Measurements from ENCODE around the gene IL1RL2.
A peak's percentile ranks its signal among the peaks of the same experiment; 100 is the strongest.

The IL1RL2 gene

DNA sequence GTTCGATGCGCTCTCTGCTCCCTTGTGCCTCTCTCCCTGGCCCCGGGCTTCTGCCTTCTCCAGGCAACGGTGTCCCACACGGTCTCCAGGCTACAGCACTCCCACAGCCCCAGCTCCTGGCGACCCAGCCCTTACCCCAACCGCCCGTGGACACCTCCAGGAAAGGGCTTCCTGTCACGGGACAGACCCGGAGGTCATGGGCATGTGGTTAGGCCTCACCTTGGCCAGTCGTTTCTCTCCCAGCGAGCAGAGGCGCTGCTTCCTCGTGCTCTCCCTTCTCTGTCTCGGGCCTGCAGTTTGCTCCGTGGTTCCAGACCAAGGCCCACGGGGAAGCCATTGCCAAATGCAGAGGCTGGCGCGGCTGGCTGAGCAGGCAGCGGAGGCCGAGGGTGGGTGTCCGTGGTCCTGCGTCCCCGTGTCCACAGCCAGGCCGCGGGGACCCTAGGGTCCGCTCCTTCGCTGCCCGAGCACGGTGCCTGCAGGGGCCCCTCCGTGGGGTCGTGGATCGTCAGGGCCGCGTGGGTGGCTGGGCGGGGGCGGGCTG is 63.5 kb downstream of the IL1RL2 start:
- Mint-ChIP-seq H3K27me3 (peaks cover 11% of the 10 kb centered on the region), H3K4me1 (peaks cover 41% of the 10 kb centered on the region), H3K4me3 (no peak overlapping the region), H3K9me3 (peaks cover 5% of the 10 kb centered on the region), H3K27ac (no peak overlapping the region), H3K36me3 (peaks cover 10% of the 10 kb centered on the region)
- CTCF ChIA-PET, result interaction anchor here (0.7 to 4.9 kb wide), 9 partner anchors 9 to 365 kb away, joined by 3 to 63 read pairs (median 10); partner anchors contain the start of gene IL18R1
- no peak for DNase-seq

DNA sequence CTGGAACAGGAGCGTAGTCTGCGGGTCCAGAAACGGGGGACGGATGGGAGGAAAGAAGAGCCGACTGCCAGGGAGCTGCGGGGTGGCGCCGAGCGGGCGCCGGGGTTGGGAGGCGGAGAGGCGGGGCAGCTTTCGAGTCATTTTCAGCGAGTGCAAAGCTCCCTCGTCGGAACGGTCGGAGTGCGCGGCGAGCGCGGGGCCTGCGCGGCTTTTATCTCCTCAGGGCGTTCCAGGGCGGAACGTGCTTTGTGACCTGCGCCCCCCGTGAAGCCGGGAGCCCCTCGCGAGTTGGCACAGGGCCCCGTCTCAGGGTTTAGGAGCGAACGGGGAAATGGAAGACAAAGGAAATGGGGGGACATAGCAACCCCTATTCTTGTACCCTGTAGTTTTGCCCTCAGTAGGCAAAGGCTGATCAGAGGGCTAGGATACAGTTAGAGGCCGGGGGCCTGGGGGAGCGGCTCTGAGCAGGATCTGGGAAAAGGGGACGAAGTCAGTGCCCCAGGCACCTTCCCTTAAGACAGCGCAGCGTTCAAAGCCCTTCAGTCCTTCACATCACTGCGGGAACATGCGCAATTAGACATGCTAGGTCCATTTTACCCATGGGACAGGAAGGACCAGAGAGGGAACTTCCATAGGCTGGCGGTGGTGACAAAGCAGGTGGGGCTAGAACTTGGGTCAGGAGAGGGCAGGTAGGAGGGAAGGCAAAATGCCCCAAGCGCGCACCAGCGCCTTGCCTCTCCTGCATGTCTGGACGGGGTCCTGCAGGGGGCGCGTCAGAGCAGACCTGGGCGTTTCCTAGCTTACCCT is 64.4 kb downstream of the IL1RL2 start:
- peaks cover 7% of the 10 kb centered on the region for H3K9me3 Mint-ChIP-seq
- peaks cover 11% of the 10 kb centered on the region for H3K27me3 Mint-ChIP-seq
- H3K4me1 Mint-ChIP-seq, result peaks cover 45% of the 10 kb centered on the region
- DNase-seq, result peak; percentile 67
- peak overlapping the region; percentile 73 for H3K4me3 Mint-ChIP-seq
- H3K36me3 Mint-ChIP-seq, result peaks cover 12% of the 10 kb centered on the region
- H3K27ac Mint-ChIP-seq, result peak overlapping the region; percentile 78
- CTCF ChIA-PET, result interaction anchor here (0.6 to 4.9 kb wide), 28 partner anchors 9 to 910 kb away, joined by 3 to 63 read pairs (median 4); partner anchors contain the start of gene IL18R1

DNA sequence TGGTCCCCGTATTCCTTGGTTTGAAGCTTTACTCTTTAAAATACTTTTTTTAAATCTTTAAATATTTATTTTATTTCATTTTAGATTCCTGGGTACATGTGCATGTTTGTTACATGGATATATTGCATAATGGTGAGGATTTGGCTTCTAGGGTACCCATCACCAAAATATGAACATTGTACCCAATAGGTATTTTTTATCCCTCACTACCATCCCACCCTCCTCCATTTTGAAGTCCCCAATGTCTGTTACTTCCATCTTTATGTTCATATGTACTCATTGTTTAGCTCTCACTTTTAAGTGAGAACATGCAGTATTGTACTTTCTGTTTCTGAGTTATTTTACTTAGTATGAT is 65.0 kb downstream of the IL1RL2 start:
- CTCF ChIA-PET, result interaction anchor here (0.6 to 4.9 kb wide), 25 partner anchors 9 to 910 kb away, joined by 3 to 63 read pairs (median 4); partner anchors contain the start of gene IL18R1
- DNase-seq, result no peak
- peaks cover 51% of the 10 kb centered on the region for H3K4me1 Mint-ChIP-seq
- peaks cover 8% of the 10 kb centered on the region for H3K9me3 Mint-ChIP-seq
- peaks cover 11% of the 10 kb centered on the region for H3K27me3 Mint-ChIP-seq
- H3K27ac Mint-ChIP-seq, result no peak overlapping the region
- peaks cover 13% of the 10 kb centered on the region for H3K36me3 Mint-ChIP-seq
- no peak overlapping the region for H3K4me3 Mint-ChIP-seq

DNA sequence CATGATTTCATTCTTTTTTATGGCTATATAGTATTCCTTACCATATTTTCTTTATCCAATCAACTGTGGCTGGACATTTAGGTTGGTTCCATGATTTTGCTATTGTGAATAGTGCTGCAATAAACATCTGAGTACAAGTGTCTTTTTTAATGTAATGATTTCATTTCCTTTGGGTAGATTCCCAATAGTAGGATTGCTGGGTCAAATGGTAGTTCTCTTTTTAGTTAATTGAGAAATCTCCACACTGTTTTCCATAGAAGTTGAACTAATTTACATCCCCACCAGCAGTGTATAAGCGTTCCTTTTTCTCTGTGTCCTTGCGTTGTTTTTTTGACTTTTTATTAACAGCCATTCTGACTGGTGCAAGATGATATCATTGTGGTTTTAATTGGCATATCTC is 65.4 kb downstream of the IL1RL2 start:
- CTCF ChIA-PET, result interaction anchor here (0.6 to 4.9 kb wide), 25 partner anchors 8 to 909 kb away, joined by 3 to 63 read pairs (median 4); partner anchors contain the start of gene IL18R1
- DNase-seq, result no peak
- H3K4me3 Mint-ChIP-seq, result no peak overlapping the region
- peaks cover 11% of the 10 kb centered on the region for H3K9me3 Mint-ChIP-seq
- H3K27ac Mint-ChIP-seq, result no peak overlapping the region
- peaks cover 55% of the 10 kb centered on the region for H3K4me1 Mint-ChIP-seq
- peaks cover 11% of the 10 kb centered on the region for H3K27me3 Mint-ChIP-seq
- peaks cover 16% of the 10 kb centered on the region for H3K36me3 Mint-ChIP-seq

DNA sequence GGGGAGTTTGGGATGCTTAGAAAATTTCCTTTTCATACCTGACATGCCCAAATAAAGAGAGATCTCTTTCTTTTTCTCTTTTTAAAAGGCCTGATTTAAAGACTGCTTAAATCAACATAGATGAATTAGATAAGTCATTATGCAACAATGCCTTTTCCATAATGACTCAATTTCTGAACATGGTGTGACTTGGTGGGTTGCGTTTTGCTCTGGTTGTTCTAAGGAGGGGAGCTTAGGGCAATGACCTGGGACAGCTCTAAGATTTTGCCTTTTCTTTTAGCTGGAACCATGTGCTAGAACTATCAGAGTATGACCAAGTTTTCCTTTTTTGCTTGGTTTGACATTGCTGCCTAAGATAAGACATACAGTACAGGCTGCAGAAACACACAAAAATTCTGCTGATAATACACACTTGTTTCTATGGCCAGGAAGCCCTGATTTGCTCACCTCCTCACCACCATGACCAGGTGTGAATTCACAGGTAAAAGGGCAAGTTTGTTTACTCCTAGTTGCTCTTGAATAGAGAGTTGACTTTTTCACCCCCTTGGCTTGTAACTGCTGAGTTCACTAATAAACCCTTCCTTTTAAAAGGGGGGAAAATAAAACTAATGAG is 66.4 kb downstream of the IL1RL2 start:
- CTCF ChIA-PET, result interaction anchor here (1.0 to 4.9 kb wide), 14 partner anchors 11 to 195 kb away, joined by 3 to 63 read pairs (median 6); partner anchors contain the start of gene IL18R1
- H3K27ac Mint-ChIP-seq, result peak overlapping the region; percentile 0
- H3K4me3 Mint-ChIP-seq, result no peak overlapping the region
- H3K9me3 Mint-ChIP-seq, result peaks cover 19% of the 10 kb centered on the region
- peaks cover 65% of the 10 kb centered on the region for H3K4me1 Mint-ChIP-seq
- H3K36me3 Mint-ChIP-seq, result peaks cover 23% of the 10 kb centered on the region
- no peak for DNase-seq
- peaks cover 11% of the 10 kb centered on the region for H3K27me3 Mint-ChIP-seq

DNA sequence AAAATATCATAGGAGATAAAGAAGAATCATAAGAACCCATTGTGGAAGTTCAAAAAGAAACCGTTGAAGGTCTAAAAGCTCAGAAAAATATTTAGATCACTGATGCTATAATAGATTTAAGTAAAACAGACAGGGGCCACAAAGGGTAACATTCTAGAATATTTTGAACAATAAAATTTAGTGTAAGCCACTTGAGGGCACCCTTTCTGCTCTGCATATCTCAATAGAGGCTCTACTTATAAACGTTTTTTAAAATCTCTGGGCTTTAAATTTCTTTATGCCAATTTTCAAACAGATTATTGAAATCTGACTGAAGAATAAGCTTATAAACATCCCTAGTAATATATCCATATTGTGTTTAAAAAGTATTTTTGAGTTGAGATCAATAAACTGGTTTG is 66.9 kb downstream of the IL1RL2 start:
- Mint-ChIP-seq H3K27me3 (peaks cover 11% of the 10 kb centered on the region), H3K27ac (peak overlapping the region; percentile 0), H3K36me3 (peaks cover 28% of the 10 kb centered on the region), H3K9me3 (peaks cover 24% of the 10 kb centered on the region), H3K4me3 (no peak overlapping the region), H3K4me1 (peaks cover 70% of the 10 kb centered on the region)
- CTCF ChIA-PET, result interaction anchor here (0.6 to 4.9 kb wide), 14 partner anchors 13 to 248 kb away, joined by 3 to 63 read pairs (median 5); partner anchors contain the start of gene IL18R1
- no peak for DNase-seq

DNA sequence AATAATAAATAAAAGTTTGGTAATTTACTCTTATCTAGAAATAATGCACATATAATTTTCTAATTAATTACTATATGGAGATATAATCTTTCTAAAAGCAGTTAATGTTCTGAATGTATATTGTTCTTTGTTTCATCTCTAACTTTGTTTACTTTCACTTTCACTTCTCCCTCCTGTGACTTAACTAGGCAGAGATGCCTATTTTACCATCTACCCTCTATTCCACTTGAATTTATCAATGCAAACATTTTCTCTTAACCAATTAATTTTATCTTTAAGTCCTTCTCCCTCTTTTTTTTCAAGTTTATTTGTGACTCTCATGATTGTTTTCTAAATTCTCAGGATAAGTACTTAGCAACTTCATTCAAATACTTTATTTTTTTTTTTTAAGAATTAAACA is 69.5 kb downstream of the IL1RL2 start:
- peaks cover 33% of the 10 kb centered on the region for H3K9me3 Mint-ChIP-seq
- CTCF ChIA-PET, result interaction anchor here (0.6 to 1.3 kb wide), 2 partner anchors 16 to 191 kb away, joined by 4 read pairs; no protein-coding TSS in a partner anchor
- no peaks in the 10 kb centered on the region for H3K27me3 Mint-ChIP-seq
- H3K4me3 Mint-ChIP-seq, result no peak overlapping the region
- no peak for DNase-seq
- peaks cover 74% of the 10 kb centered on the region for H3K4me1 Mint-ChIP-seq
- H3K27ac Mint-ChIP-seq, result peak overlapping the region; percentile 17
- H3K36me3 Mint-ChIP-seq, result peaks cover 40% of the 10 kb centered on the region

DNA sequence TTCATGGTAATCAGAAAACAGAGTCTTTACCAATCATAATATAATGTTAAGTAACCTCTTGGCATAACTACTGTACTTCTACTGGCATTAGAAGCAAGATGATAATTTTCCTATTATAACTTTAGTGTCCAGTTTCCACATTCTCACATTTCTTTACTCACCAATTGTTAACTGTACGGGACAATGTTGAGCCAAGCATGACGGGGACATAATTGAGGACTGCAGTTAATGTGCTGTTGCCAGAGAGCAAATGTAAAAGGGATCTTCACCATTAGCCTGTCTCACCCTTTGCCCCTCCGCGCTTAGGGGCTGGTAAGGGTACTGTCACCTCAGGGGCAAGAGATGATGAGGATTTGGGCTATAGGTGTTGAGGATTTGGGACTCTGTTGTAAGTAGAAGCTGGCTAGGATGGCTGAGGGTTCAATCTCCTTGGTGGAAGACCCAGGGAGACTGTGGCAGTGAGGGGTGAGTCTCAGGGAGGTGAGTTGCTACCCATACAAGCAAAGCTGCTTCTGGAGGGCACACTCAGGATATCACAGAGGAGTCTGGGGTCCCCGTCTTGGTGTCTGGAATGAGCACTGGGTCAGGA is 70.1 kb downstream of the IL1RL2 start:
- H3K27ac Mint-ChIP-seq, result peak overlapping the region; percentile 95

DNA sequence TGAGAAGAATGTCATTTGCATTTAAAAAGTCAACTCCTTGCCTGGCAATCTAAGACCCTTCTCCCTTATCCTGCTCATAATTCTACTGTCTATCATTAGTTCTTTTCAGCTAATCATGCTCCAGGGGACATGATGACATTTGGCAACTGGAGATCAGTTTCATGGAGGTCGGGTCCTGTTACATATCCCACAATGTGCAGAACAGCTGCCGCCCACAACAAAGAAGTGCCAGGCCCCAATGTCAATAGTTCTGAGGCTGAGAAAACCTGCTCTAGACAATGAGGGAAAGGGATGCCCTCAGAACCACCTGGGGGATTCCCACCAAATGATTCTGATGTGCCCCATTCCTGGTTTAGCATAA is 71.2 kb downstream of the IL1RL2 start:
- DNase-seq, result no peak
- CTCF ChIA-PET, result interaction anchor here (0.9 to 1.8 kb wide), 4 partner anchors 8 to 189 kb away, joined by 3 to 5 read pairs (median 3); no protein-coding TSS in a partner anchor
- Mint-ChIP-seq H3K27ac (peak overlapping the region; percentile 95), H3K27me3 (no peaks in the 10 kb centered on the region), H3K36me3 (peaks cover 36% of the 10 kb centered on the region), H3K4me1 (peaks cover 58% of the 10 kb centered on the region), H3K9me3 (peaks cover 29% of the 10 kb centered on the region), H3K4me3 (no peak overlapping the region)

More for the DNA sequence above, 70.1 kb downstream of the IL1RL2 start:
- Mint-ChIP-seq H3K27me3 (no peaks in the 10 kb centered on the region), H3K9me3 (peaks cover 33% of the 10 kb centered on the region), H3K4me1 (peaks cover 68% of the 10 kb centered on the region), H3K4me3 (no peak overlapping the region), H3K36me3 (peaks cover 41% of the 10 kb centered on the region)
- CTCF ChIA-PET, result interaction anchor here (1.0 to 1.8 kb wide), 5 partner anchors 9 to 190 kb away, joined by 3 to 5 read pairs (median 3); no protein-coding TSS in a partner anchor
- DNase-seq, result no peak

DNA sequence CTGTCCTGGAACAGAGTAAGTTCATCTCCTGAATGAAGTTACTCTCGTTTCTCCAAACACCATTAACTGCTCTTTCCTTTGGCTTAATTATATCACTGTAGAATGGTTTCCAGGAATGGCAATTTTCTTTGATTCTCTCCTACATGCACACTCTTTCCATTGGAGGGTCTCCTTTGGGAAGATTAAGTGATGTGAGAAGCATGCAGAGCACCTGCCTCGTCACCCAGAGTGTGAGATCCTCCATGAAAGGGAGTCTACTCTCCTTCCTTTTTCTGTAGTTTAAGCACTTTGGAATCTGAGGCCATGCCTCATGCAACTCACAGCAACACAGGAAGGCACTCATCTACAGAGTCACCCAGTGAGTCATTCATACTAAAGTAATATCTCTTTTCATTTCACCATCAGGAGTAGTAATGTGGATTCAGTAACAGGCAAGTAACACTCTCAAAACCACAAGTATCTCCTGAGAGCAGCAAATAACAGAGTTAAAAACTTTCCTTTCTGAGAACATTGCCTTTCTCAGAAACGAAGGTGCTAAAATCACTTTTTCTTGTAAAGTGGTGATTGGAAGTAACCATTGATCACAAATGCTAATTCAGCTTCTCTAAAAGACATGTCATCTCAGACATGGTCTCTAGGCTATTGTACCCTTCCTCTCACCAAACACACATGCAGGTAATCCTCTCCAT is 71.7 kb downstream of the IL1RL2 start:
- H3K27ac Mint-ChIP-seq, result peak overlapping the region; percentile 95
- peak; percentile 35 for DNase-seq
- H3K4me3 Mint-ChIP-seq, result no peak overlapping the region

DNA sequence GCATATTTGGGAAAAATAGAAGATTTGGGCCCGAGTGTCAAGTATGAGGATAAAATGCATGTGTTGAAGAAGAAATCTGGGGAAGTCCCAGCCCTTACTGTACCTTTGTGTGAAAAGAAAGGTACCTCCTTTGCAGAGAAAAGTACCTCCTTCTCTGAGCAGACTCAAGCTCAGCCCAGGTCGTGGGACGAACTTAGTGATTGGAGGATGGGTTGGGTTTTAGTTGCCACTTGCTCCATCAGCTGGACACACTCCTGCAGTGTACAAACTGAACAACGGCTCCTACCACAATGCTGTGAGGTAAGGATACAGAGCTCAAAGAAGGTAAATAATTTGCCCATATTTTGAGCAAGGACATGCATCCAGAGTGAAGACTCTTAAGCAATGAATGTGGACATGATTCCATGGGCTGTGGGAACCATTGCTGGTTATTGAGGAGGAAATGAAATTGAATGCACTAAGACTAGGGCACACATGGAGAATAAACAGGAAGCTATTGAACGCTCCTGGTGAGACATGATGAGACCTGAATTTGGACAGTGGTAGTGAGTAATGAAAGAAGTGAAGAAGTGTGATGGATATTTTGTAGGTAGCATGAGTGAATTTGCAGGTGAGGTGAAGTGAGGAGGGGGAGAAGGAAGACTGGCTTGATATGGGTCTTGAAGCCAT is 74.8 kb downstream of the IL1RL2 start:
- Mint-ChIP-seq H3K27me3 (no peaks in the 10 kb centered on the region), H3K4me1 (peaks cover 49% of the 10 kb centered on the region), H3K36me3 (peaks cover 35% of the 10 kb centered on the region), H3K4me3 (no peak overlapping the region), H3K9me3 (peaks cover 32% of the 10 kb centered on the region), H3K27ac (no peak overlapping the region)
- no peak for DNase-seq
- CTCF ChIA-PET, result interaction anchor here (0.8 kb wide), 1 partner anchor 36 kb away, joined by 3 read pairs; no protein-coding TSS in a partner anchor

More for the DNA sequence above, 71.7 kb downstream of the IL1RL2 start:
- H3K27me3 Mint-ChIP-seq, result no peaks in the 10 kb centered on the region
- CTCF ChIA-PET, result interaction anchor here (0.9 to 1.8 kb wide), 3 partner anchors 43 to 189 kb away, joined by 3 to 5 read pairs (median 3); no protein-coding TSS in a partner anchor
- peaks cover 53% of the 10 kb centered on the region for H3K4me1 Mint-ChIP-seq
- peaks cover 30% of the 10 kb centered on the region for H3K9me3 Mint-ChIP-seq
- peaks cover 36% of the 10 kb centered on the region for H3K36me3 Mint-ChIP-seq

DNA sequence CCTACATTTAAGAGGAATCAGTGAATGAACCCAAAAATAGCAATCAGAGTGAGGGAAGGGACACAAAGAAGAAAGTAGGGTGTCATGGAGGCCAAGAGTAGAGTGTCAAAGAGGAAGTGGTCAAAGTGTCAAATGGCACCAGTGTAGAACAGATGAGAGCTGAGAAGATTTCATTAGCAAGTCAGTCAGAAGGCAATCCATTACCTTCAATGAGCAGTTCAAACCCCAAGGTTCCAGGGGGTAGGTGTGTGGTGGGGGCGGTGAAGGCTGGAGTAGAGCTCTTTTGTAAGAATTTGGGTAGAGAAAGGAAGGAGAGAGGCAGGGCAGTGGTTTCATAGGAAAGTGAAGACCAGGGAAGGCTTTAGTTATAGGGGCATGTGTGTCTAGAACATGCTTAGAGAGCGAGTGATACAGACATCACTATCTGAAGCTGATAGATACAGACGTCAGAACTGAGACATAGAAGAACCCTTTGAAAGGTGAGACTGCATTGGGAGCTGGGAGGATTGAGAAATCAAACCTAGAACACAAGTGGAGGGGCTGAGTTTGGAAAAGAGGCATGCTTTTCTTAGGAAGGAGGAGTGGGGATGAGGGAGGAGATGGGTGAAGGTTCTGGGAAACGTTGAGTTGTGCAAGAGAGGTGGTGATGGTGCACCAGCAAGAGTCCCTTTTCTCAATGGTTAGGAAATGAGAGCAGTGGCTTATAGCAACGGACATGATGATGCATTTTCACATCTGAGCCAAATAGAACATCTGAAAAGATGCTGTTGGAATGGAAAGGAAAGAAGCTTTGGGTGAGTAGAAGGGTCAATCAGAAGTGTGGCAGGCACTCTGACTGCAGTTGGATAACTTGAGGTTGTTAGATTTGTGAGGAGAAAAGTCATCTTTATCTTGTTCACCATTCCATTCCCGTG is 75.7 kb downstream of the IL1RL2 start:
- Mint-ChIP-seq H3K27ac (no peak overlapping the region), H3K4me3 (no peak overlapping the region), H3K4me1 (peaks cover 41% of the 10 kb centered on the region), H3K27me3 (no peaks in the 10 kb centered on the region), H3K36me3 (peaks cover 29% of the 10 kb centered on the region), H3K9me3 (peaks cover 25% of the 10 kb centered on the region)
- CTCF ChIA-PET, result interaction anchor here (0.8 to 1.1 kb wide), 2 partner anchors 35 to 379 kb away, joined by 3 read pairs; no protein-coding TSS in a partner anchor
- DNase-seq, result no peak
